OCI-LY7 (cell line): ENCODE measurements around the gene TYW1.
"Not testable (repeated sequence)": the region's sequence is repeated elsewhere in the genome, so short reads cannot be mapped to it uniquely, and the experiment has no call there.

Experiments used
- CTCF ChIP-seq: fragments of 200-600 bp; sonication (generic); conservative IDR thresholded peaks from 2 replicates; pipeline ENCODE4 v1.5.1; 2014; ENCODE audit warnings: mild to moderate bottlenecking, antibody characterized with exemption, low read length, moderate library complexity, mixed read lengths
- EZH2phosphoT487 ChIP-seq: fragments of 200-600 bp; sonication (generic); IDR thresholded peaks from 2 replicates; pipeline ENCODE4 v1.6.1; 2018; ENCODE audit warnings: low read depth, borderline replicate concordance, mild to moderate bottlenecking, mixed run types, antibody characterized with exemption, low read length, moderate library complexity, mixed read lengths

- TF ChIP-seq CTCF, EZH2phosphoT487: not testable (repeated sequence)
Measured at GRCh38 chr7:67171151-67171550, 174.5 kb downstream of the TYW1 start.
